HG03457 (cell line): ENCODE results near the gene MYCN.
"Not testable (repeated sequence)": the region's sequence is repeated elsewhere in the genome, so short reads cannot be mapped to it uniquely, and the experiment has no call there.

ENCODE experiments used
- ATAC-seq: cut with Tn5 transposase; IDR thresholded peaks from one replicate; pipeline ENCODE4 v1.9.1; 2021; ENCODE audit warnings: moderate number of reproducible peaks; ENCODE audit not compliant: unreplicated experiment

MYCN gene

DNA sequence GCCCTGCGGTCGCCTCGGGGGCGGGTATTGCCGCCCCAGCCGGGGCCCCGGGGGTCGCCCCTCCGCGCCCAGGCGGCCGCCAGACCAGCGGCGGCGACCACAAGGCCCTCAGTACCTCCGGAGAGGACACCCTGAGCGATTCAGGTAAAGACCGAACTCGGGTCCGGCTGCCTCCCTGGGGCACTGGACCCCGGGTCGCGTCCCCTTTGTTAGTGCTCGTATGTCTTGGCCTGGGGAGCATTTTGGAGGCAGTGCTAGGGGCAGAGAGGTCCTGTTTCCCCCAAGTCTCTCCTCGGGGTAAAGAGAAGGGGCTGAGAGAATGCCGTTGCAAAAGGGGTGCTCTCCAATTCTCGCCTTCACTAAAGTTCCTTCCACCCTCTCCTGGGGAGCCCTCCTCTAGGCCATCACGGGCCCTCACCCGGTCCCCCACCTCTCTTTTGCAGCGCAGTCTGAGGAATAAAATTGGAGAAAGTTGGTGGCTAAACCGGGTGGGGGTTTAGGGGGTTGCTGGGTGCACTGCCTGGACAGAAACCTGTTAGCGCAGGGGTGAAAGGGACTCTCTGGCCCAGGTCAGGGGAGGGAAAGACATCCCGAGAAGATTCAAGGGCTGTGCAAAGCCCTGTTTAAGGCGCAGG lies 2.5 kb downstream of the MYCN start:
- ATAC-seq, result no peak

DNA sequence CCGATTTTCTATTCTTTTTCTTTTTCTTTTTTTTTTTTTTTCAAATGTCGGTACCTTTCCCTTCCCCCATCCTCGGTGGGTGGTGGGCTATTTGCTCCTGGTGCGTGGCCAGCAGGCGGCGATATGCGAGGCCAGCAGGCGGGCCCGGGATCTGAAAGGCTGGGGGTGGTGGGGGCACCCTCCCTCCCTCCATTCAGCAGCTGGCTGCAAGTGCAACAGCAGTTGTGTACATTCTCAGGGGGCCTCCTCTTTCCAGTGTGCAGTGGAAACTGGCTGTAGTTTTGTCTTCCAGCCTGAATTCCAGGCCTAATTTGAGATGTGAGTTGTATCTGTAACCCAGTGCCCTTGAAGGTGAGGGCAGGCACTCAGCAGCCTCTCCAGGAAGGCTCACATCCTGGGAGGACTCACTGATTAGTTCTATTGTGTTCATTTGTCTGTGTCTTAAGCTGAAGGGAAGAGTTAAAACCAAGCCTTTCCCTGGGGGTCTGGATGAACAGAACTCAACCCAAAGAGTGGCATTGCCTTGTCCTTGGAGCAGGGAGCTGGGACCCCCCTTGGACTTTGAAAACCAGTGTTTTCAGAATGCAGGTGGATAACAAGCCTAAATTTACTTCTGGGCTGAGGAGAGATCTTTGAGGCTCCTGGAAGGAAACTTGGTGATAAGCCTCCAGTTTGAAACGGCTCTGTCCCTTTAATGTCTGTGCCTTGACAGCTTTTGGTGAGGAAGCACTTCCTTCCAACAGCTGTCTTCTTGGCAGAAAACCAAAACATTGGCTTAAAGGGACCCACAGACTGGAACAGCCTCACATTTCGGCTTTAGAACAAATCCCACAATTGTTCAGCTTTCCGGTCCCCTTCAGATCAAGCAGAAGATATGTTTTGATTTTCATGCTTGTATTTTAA lies 3.3 kb downstream of the MYCN start:
- ATAC-seq, result no peak

DNA sequence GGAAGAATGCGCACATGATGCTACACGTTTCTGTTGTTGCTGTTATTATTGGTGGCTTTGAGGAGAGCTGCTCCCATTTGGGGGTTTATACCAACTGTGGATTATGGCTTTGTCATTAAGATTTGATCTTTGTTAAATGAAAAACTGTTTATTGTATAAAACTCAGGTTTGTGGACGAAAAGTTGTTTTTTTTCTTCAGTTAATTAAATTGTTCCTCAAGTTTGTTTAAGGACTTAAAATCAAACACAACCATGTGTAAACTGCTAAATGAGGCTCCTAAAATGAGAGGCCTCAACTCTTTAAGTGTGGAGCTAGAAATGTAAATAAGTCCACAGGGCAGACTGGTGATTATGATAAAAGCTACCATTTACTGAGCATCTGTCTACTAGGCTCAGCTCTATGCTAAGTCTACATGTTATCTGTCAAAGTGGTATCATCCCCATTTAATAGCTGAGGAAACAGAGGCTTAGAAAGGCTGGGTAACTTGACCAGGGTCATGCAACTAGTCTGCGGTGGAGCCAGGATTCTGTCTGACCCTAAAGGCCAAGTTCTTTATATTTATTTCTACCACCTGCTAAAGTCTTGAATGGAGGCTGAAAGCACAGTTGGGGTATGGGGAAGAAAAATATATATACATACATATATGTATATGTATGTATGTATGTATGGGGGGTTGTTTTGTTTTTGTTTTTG lies 4.1 kb downstream of the MYCN start:
- ATAC-seq, result no peak

DNA sequence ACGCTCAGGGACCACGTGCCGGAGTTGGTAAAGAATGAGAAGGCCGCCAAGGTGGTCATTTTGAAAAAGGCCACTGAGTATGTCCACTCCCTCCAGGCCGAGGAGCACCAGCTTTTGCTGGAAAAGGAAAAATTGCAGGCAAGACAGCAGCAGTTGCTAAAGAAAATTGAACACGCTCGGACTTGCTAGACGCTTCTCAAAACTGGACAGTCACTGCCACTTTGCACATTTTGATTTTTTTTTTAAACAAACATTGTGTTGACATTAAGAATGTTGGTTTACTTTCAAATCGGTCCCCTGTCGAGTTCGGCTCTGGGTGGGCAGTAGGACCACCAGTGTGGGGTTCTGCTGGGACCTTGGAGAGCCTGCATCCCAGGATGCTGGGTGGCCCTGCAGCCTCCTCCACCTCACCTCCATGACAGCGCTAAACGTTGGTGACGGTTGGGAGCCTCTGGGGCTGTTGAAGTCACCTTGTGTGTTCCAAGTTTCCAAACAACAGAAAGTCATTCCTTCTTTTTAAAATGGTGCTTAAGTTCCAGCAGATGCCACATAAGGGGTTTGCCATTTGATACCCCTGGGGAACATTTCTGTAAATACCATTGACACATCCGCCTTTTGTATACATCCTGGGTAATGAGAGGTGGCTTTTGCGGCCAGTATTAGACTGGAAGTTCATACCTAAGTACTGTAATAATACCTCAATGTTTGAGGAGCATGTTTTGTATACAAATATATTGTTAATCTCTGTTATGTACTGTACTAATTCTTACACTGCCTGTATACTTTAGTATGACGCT lies 5.8 kb downstream of the MYCN start:
- no peak for ATAC-seq

DNA sequence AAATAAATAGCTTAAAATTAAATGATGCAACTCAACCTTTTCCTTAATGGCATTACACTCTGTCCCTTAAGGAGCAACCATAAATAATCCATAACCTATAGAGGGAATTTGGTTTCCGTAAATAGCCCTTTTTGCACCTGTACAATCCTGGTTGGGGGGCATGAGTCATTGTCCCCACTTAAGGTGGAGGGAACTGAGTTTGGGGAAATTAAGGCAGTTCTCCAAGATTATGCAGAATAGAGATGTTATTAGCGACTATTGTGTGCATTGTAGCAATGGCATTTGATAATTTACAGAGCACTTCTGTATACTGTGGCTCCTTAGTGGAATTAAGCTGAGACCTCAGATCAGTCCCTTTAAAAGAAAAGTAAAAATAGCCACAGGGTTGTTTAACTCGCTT lies 6.6 kb downstream of the MYCN start:
- ATAC-seq, result no peak

DNA sequence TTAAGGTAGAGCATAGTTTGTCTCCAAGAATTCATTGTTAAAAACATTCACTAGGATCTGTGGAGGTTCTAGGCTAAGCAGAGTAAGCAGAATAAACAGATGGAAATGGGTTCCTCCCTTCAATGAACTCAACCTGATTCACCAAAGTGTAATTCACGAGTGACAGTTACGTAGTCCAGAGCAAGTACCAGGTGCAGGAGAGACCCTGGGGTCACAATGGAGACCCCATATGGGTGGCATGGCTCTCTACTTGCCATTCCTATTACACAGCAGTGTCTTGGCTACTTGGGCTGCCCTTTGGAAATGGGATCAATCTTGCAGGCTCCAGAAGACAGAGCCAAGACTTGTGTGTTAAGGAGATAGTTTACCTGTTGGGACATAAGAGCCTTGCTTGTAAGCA lies 7.1 kb downstream of the MYCN start:
- ATAC-seq, result no peak

DNA sequence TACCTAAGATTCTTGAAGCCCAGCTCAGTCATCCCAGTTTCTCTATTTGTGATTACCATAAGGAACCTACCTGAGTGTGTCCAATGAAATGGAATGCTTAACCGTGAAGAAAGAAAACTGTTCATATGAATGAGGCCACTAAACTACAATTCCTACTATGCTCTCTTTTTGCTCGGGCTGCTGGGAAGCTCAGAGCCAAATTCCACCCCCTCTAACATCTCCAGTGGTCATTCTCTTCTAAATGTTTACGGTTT lies 8.3 kb downstream of the MYCN start:
- ATAC-seq, result no peak

DNA sequence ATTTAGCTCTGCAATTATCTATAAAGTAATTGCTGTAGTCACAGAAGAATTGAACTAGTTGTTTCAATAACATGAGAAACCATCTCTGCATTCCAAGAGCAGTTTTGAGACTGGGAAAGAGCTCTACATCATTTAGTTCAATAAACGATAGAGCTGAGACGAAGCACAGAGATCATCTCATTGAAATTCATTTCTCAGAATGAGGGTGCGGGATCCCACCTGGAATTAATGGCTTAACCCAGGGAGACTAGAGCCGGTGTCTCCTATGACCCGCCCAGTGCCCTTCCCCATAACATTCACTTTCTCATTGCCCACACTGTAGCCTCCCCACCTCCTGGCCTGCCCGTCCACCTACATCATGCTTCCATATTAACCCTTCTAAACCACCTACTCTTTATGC lies 8.8 kb downstream of the MYCN start:
- ATAC-seq, result no peak

DNA sequence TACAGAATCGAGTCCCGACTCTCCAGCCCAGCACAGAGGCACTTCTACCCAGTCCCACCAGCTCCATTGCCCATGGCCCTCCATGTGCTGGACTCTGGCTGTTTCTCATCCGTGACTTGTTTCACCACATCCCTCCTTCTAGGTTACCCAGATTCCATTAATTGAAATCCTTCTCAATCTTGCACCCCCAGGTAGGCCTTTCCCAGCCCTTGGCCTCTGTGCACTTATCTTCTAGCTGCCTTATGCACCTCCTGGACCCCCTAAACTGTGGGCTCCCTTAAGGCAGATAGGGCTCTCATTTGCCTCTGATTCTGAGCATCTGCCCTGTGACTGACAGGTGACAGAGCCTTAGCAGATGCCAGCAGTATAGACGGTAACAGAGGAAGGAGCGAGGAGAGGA lies 9.2 kb downstream of the MYCN start:
- no peak for ATAC-seq

DNA sequence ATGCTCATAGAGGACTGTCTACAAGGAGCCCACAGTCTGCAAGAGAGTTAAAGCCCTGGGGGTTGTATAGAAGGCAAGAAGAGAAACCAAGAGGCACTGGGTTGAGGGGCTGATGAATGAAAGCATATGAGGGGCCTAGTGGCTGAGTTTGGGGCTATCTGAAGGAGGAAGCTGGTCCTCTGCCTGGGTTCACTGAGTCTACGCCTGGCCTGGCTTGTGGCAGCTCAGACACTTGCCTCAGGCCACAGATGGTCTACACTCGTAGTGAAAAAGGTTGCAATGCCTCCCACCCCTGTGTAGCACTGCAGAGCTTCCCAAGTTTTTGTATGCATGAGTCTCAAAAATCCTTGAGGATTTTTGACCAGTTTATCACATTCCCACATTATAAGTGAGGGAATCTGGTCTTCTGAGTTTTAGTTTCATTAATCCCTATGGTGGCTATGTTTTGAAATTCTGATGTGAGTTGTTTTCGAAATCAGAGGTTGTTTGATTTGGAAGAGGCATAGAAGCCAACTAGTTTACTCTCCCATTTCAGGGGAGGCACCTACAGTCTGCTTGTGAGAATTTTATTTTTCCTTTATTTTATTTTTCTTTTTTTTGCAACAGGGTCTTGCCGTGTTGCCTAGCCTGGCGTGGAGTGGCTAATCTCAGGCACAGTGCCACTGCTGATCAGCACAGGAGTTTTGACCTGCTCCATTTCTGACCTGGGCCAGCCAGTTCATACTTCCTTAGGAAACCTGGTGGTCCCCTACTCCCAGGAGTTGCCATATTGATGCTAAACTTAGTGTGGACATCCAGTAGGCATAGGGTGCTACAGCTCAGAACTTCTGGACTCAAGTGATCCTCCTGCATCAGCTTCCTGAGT lies 10.0 kb downstream of the MYCN start:
- no peak for ATAC-seq

DNA sequence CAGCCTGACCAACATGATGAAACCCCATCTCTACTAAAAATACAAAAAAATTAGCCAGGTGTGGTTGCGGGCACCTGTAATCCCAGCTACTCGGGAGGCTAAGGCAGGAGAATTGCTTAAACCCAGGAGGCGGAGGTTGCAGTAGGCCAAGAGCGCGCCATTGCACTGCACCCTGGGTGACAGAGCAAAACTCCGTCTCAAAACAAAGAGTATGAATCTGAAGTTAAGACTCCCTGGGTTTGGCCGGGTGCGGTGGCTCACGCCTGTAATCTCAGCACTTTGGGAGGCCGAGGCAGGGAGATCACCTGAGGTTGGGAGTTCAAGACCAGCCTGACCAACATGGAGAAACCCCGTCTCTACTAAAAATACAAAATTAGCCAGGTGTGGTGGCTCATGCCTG lies 11.6 kb downstream of the MYCN start:
- ATAC-seq, result not testable (repeated sequence)

DNA sequence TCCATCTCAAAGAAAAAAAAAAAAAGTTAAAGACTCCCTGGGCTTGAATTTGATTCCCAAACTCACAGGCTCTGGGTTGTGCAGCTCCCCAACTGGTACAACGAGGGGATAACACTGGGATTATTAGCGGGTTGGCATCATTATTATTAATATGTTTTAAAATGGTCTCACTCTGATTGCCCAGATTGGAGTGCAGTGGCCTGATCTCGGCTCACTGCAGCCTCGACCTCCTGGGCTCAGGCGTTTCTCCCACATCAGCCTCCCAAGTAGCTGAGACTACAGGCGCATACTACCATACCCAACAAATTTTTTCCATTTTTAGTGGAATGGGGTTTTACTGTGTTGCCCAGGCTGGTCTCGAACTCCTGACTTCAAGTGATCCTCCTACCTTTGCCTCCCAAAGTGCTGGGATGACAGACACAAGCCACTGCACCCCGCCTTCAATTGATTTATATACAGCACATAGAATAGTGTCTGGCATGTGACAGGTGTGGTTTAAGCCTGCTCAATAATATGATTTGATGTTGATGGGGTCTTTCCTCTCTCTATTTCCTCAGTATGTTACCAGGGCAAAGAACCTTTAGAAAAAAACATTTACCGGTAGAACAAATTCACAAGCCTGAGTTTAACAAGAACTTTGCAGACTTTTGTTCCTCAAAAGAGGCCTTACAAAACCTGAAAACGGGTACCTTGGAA lies 12.2 kb downstream of the MYCN start:
- no peak for ATAC-seq

DNA sequence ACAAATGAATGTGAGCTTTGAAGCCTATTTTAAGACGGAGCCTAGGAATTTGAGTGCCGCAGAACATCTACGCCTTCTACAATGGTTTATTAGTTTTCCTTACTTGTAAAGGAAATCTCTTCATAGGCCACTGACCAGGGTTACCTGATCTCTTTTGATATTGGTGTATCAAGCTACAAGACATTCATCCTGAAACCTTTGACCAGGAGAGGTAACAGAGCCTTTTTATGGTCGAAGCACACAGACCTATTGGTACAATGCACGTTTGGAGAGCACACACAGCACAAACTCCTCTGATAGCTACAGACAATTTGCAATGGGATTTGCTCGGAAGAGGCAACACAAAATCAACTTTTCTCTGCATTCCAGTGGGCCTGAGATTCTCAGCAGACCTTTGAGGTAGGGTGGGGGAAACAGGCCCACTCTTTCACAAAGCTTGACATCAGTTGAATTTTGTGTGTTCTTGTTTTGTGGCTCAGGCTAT lies 12.8 kb downstream of the MYCN start:
- ATAC-seq, result no peak

DNA sequence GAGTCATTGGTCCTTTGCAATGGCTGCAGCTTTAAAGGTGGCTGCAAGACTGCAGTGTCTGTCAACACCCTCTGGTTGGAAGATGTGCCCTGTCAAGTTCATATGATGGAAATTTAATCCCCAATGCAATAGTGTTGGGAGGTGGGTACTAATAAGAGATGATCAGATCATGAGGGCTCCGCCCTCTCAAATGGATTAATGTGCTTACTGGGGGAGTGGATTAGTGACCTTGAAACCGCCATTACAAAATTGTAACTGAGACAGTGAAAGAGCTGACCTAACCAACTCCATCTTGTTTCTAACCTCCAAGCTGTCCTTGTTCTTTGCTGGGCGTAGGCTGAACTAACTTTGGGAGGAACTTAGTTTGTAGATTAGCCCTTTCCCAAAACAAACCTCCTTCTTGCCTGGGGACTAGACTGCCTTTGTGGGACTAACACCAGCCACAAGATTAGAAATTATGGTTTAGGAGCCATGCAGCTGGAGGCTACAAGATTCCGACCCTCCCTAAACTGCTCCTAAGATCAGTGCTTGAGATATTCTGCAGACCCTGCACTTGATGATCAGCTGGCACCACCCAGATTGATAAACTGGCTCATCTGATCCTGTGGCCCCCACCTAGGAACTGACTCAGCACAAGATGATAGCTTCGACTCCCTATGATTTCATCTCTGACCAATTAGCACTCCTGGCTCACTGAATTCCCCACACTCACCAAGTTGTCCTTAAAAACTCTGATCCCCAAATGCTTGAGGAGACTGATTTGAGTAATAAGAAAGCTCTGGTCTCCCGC lies 13.7 kb downstream of the MYCN start:
- no peak for ATAC-seq

DNA sequence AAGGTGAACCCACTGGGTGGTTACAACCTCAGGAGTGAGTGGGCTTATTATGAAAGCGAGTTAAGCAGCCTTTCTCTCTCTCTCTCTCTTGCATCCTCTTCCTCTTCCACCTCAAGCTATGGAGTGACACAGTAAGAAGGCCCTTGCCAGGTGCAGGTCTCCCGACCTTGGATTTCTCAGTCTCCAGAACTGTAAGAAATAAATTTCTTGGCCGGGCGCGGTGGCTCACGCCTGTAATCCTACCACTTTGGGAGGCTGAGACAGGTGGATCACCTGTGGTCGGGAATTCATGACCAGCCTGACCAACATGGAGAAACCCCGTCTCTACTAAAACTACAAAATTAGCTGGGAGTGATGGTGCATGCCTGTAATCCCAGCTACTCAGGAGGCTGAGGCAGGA lies 14.4 kb downstream of the MYCN start:
- ATAC-seq, result no peak

DNA sequence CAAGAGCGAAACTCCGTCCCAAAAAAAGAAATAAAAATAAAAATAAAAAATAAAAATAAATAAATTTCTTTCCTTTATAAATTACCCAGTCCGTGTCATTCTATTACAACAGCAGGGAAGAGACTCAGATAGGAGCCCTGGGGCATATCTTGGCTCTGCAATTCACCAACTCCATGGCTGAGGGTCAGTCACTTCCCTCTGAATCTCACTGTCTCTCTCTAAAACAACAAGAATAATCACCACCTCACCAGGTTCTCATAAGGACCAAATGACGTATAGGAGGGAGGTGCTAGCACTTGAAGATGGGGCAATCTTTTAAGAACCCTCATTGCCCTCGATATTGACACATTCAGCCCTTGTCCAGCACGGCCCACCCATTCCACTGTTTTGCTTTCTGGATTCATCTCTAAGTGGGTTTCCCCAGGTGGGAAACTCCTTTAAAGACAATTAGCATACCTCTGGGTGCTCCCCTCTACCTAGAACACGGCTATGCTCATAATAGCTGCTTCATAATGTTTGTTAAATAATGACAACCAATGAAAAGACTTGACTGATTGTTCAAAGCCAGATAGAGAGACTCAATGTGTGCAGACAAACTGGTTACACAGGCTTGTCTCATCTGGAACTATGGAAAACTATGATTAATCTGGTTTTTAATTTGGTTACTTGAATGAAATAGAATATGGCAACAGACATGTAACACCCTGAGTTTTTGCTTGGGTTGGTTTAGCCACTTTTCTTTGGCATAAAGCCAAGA lies 15.1 kb downstream of the MYCN start:
- no peak for ATAC-seq

DNA sequence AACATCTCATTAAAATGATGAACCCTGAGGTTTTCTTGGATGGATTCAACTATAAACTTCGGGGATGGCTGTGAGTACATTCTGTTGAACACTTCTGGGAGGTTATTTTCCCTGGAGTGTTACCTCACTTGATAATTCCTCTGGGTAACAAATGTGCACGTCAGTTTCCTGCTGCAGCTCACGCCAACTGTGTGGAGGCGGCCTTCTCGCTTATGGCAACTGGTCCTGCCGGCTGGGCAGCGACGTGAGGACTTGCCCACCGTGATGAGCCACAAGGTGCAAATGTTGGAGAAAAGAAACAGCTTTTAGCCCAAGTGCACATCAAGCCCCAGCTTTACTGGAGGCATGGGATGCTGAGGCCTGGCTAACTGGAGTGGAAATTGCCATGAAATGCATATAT lies 15.9 kb downstream of the MYCN start:
- no peak for ATAC-seq
